Fibroblast of lung (primary cell): ENCODE data around the gene ACVR2B.

Source experiments
- CTCF ChIP-seq, 2 donors: IDR thresholded peaks in 1 of 2; conservative IDR thresholded peaks in 1 of 2; 1 replicate in 1 of 2; 2 replicates in 1 of 2; pipeline ENCODE4 v1.5.1; 2011 to 2012; ENCODE audit warnings: low read length in 2 of 2, control low read depth in 1 of 2, inconsistent platforms in 1 of 2, low read depth in 1 of 2, mild to moderate bottlenecking in 1 of 2
- EZH2 ChIP-seq: IDR thresholded peaks from 2 replicates; pipeline ENCODE4 v1.5.1; 2012; ENCODE audit warnings: low read length, control low read depth, mild to moderate bottlenecking; ENCODE audit errors: missing control alignments

GRCh38 chr3:38519651-38520050 is 66.0 kb downstream of the ACVR2B start:
- no peak for TF ChIP-seq EZH2
- TF ChIP-seq CTCF (conservative IDR thresholded peaks at IDR 0.05 in 1 of 2, IDR thresholded peaks at IDR 0.05 in 1 of 2; ENCODE audit: low read depth in 1 of 2, low read length in 2 of 2), result no peak
